C4-2B (cell line): ENCODE measurements around the gene TMCC1.

Experiments
- H3K27ac ChIP-seq: fragments of 450-650 bp; 2 replicates; pipeline ENCODE4 v1.5.1; 2017
- CTCF ChIP-seq: fragments of 450-650 bp; conservative IDR thresholded peaks from 2 replicates; pipeline ENCODE4 v1.5.1; 2017; ENCODE audit warnings: mild to moderate bottlenecking
- ZFX ChIP-seq: fragments of 450-650 bp; IDR thresholded peaks from 2 replicates; pipeline ENCODE4 v1.6.1; 2017

Gene TMCC1

GRCh38 chr3:129727707-129728106, 165.8 kb downstream of the TMCC1 start:
- H3K27ac ChIP-seq: no peak overlapping the region
- TF ChIP-seq CTCF (no peak), ZFX (no peak)

- no peak for TF ChIP-seq CTCF
- no peak for TF ChIP-seq ZFX
- H3K27ac ChIP-seq: no peak overlapping the region; the same call in 1 of the 2 replicates
Observed at GRCh38 chr3:129723558-129724324, 169.8 kb downstream of the TMCC1 start.

GRCh38 chr3:129722527-129722926, 171.0 kb downstream of the TMCC1 start:
- no peak overlapping the region for H3K27ac ChIP-seq
- no peak for TF ChIP-seq ZFX
- no peak for TF ChIP-seq CTCF

- TF ChIP-seq ZFX: no peak
- H3K27ac ChIP-seq: no peak overlapping the region
Observed at GRCh38 chr3:129718201-129718600, 175.3 kb downstream of the TMCC1 start.

GRCh38 chr3:129715854-129716253, 177.7 kb downstream of the TMCC1 start:
- TF ChIP-seq ZFX: no peak
- no peak for TF ChIP-seq CTCF
- no peak overlapping the region for H3K27ac ChIP-seq

- no peak for TF ChIP-seq ZFX
- TF ChIP-seq CTCF: no peak
- no peak overlapping the region for H3K27ac ChIP-seq
Observed at GRCh38 chr3:129708328-129708861, 185.1 kb downstream of the TMCC1 start.

GRCh38 chr3:129705274-129705673, 188.2 kb downstream of the TMCC1 start:
- no peak for TF ChIP-seq CTCF
- TF ChIP-seq ZFX: no peak
- H3K27ac ChIP-seq: no peak overlapping the region

- TF ChIP-seq ZFX (no peak), CTCF (no peak)
- no peak overlapping the region for H3K27ac ChIP-seq
Observed at GRCh38 chr3:129703913-129704312, 189.6 kb downstream of the TMCC1 start.
